Ascending aorta (tissue), 2 donors: ENCODE results near the gene CHST11. TPM values are rescaled to one million over a fixed set of nuclear protein-coding genes. Genes with fewer than 3 reads are reported as not detected.

ENCODE experiments used
- DNase-seq, 2 donors: peaks; one replicate each; pipeline ENCODE4 v3.0.0-alpha.2; 2019; ENCODE audit warnings: low spot score in 2 of 2
- H3K27ac ChIP-seq, 2 donors: fragments of 200-600 bp; sonication (generic); one replicate each; pipeline ENCODE4 v1.5.1; 2016 to 2017; ENCODE audit warnings: mild to moderate bottlenecking in 1 of 2
- H3K27me3 ChIP-seq: fragments of 200-600 bp; sonication (generic); one replicate; pipeline ENCODE4 v1.5.1; 2017
- H3K36me3 ChIP-seq, 2 donors: fragments of 200-600 bp; sonication (generic); one replicate each; pipeline ENCODE4 v1.5.1; 2016
- H3K4me1 ChIP-seq, 2 donors: fragments of 200-600 bp; sonication (generic); one replicate each; pipeline ENCODE4 v1.5.1; 2016 to 2017; ENCODE audit warnings: mild to moderate bottlenecking in 1 of 2
- H3K4me3 ChIP-seq, 2 donors: fragments of 200-600 bp; sonication (generic); one replicate each; pipeline ENCODE4 v1.5.1; 2016 to 2017; ENCODE audit warnings: mild to moderate bottlenecking in 1 of 2
- H3K9me3 ChIP-seq, 2 donors: fragments of 200-600 bp; sonication (generic); one replicate each; pipeline ENCODE4 v1.5.1; 2016
- CTCF ChIP-seq, 3 experiments: fragments of 200-600 bp in 2 of 3; fragments of 450-650 bp in 1 of 3; sonication (generic) in 2 of 3; IDR thresholded peaks; one replicate each; pipeline ENCODE4 v1.5.1; 2016 to 2019; ENCODE audit warnings: antibody characterized with exemption in 3 of 3, mild to moderate bottlenecking in 1 of 3, moderate library complexity in 1 of 3
- intact Hi-C: fragments of 100-400 bp; cut with DNase I; formaldehyde crosslinking; loops from one replicate; pipeline ENCODE4 v1.15.1; 2023
- total RNA-seq: library from RNA; depleted of rRNA; stranded (reverse); fragments of >200 nt; gene quantifications from one replicate; pipeline ENCODE4 v1.1.0, GENCODE V29; 2016

CHST11 gene
- total RNA-seq, 1 donor from 2014 or later: 63.2 TPM

GRCh38 chr12:104677441-104678089 lies 220.8 kb downstream of the CHST11 start:
- Histone ChIP-seq H3K27ac (no peak overlapping the region), H3K27me3 (no peaks in the 10 kb centered on the region), H3K9me3 (no peaks in the 10 kb centered on the region), H3K36me3 (no peaks in the 10 kb centered on the region), H3K4me1 (peaks cover 4 to 16% of the 10 kb centered on the region in 2 donors), H3K4me3 (no peak overlapping the region)
- intact Hi-C loops: no loop called here
- DNase-seq: no peak
- no peak for TF ChIP-seq CTCF (IDR thresholded peaks at IDR 0.05)

DNA sequence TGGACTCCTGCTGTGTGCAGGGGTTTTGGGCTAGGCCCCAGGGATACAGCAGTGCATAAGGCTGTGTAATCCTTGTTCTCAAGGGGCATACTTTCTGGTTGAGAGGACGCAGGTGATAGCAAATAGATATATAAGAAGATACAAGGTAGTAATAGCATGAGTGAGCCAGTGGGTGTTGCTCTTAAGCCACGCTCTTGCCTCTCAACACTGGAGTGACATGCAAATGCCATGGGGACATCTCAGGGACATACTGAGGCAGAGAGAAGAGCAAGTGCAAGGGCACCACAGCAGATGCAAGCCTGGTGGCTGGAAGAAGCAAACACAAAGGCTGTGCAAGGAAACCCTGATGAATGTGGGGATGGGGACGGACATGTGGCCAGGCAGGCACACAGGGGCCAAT lies 223.3 kb downstream of the CHST11 start:
- Histone ChIP-seq H3K27me3 (no peaks in the 10 kb centered on the region), H3K4me1 (peaks cover 0 to 5% of the 10 kb centered on the region in 2 donors), H3K9me3 (no peaks in the 10 kb centered on the region), H3K4me3 (no peak overlapping the region), H3K27ac (no peak overlapping the region), H3K36me3 (no peaks in the 10 kb centered on the region)
- intact Hi-C loops: no loop called here
- no peak for TF ChIP-seq CTCF (IDR thresholded peaks at IDR 0.05)
- no peak for DNase-seq

- H3K4me3 ChIP-seq: no peak overlapping the region
Measured at GRCh38 chr12:104680491-104680890, 223.7 kb downstream of the CHST11 start.

GRCh38 chr12:104681012-104681690 lies 224.4 kb downstream of the CHST11 start:
- no peak for TF ChIP-seq CTCF (IDR thresholded peaks at IDR 0.05)
- no peaks in the 10 kb centered on the region for H3K36me3 ChIP-seq
- no peaks in the 10 kb centered on the region for H3K9me3 ChIP-seq
- H3K4me1 ChIP-seq: peaks cover 0 to 15% of the 10 kb centered on the region in 2 donors
- intact Hi-C loops: no loop called here
- H3K27ac ChIP-seq: no peak overlapping the region
- no peak overlapping the region for H3K4me3 ChIP-seq
- no peaks in the 10 kb centered on the region for H3K27me3 ChIP-seq
- no peak for DNase-seq

More at GRCh38 chr12:104680491-104680890, 223.7 kb downstream of the CHST11 start:
- DNase-seq: no peak
- intact Hi-C loops: no loop called here
- H3K27ac ChIP-seq: no peak overlapping the region
- H3K9me3 ChIP-seq: no peaks in the 10 kb centered on the region
- no peak for TF ChIP-seq CTCF (IDR thresholded peaks at IDR 0.05)
- no peaks in the 10 kb centered on the region for H3K36me3 ChIP-seq
- H3K4me1 ChIP-seq: peaks cover 0 to 9% of the 10 kb centered on the region in 2 donors
- H3K27me3 ChIP-seq: no peaks in the 10 kb centered on the region

DNA sequence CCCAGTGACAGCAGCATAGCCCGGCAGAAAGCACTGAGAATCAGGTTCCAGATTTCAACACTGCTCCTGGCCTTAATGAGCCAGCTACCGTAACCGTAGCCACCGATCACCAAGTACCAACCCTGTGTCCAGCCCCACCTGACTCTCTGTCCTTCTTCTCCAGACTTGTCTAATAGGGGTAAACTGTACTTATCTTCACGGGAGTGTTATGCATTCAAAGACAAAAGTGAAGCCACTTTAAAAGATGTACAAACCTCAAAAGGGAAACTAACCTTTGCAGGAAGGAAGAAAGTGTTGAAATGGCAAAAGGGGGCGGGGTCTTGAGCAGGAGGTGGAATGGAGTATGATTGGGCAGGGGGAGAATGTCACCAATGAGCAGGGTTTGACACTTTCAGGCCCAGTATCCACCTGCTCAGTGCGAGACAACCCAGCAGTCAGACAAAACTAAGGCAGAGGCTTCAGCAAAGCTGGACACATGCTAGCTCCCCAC lies 226.1 kb downstream of the CHST11 start:
- no peaks in the 10 kb centered on the region for H3K27me3 ChIP-seq
- no peak overlapping the region for H3K4me3 ChIP-seq
- TF ChIP-seq CTCF (IDR thresholded peaks at IDR 0.05): no peak
- intact Hi-C loops: no loop called here
- DNase-seq: no peak
- H3K9me3 ChIP-seq: no peaks in the 10 kb centered on the region
- H3K27ac ChIP-seq: no peak overlapping the region
- no peaks in the 10 kb centered on the region for H3K36me3 ChIP-seq
- H3K4me1 ChIP-seq: peaks cover 0 to 22% of the 10 kb centered on the region in 2 donors
